NB4 (cell line): ENCODE data around the gene TAS2R41.

Source experiments
- MYC ChIP-seq: IDR thresholded peaks from 2 replicates; pipeline ENCODE4 v1.6.1; 2011; ENCODE audit warnings: low read depth, low read length
- TF ChIP-seq, protein P1 (sequence below): IDR thresholded peaks from 2 replicates; pipeline ENCODE4 v1.6.1; 2011; ENCODE audit warnings: low read depth, low read length
- TF ChIP-seq, protein P2 (sequence below): IDR thresholded peaks from one replicate; pipeline ENCODE4 v1.5.1; 2012; ENCODE audit warnings: low read depth, low read length

DNA sequence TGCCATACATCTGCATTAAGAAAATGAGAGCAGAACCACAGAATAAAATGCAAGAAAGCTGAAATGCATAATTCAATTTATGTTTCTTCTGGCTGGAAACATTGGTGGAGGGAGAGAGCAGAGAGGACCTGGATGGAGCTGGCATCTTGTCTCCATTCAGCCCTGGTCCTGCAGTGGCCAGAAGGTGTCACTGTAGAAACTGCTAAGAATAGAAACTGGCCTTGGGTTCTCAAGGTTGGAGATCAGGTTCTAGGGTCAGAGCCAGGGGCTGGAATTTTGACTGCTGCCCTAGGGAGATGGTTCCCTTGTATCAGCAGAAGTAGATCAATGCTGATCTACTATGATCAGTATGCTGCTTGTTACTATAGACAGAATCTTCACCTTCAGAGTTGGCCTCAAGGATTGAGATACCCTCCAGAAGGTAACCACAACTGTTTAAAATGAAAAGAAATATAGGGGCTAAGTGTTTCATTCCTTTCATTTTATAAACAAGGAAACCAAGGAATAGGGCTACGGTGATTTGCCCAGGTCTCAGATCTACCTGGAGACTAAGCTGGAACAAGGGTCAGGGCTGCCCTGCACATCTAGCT lies 13.1 kb downstream of the TAS2R41 start:
- TF ChIP-seq, protein P1, sequence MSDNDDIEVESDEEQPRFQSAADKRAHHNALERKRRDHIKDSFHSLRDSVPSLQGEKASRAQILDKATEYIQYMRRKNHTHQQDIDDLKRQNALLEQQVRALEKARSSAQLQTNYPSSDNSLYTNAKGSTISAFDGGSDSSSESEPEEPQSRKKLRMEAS: no peak
- TF ChIP-seq MYC: no peak
- TF ChIP-seq, protein P2, sequence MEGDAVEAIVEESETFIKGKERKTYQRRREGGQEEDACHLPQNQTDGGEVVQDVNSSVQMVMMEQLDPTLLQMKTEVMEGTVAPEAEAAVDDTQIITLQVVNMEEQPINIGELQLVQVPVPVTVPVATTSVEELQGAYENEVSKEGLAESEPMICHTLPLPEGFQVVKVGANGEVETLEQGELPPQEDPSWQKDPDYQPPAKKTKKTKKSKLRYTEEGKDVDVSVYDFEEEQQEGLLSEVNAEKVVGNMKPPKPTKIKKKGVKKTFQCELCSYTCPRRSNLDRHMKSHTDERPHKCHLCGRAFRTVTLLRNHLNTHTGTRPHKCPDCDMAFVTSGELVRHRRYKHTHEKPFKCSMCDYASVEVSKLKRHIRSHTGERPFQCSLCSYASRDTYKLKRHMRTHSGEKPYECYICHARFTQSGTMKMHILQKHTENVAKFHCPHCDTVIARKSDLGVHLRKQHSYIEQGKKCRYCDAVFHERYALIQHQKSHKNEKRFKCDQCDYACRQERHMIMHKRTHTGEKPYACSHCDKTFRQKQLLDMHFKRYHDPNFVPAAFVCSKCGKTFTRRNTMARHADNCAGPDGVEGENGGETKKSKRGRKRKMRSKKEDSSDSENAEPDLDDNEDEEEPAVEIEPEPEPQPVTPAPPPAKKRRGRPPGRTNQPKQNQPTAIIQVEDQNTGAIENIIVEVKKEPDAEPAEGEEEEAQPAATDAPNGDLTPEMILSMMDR: peak; percentile 73
